Sigmoid colon (tissue), 4 donors: Measurements from ENCODE around the gene CD34.

Experiments
- EP300 ChIP-seq, 4 donors: sonication (generic); formaldehyde crosslinking; IDR thresholded peaks; one replicate each; pipeline ENCODE4 v1.6.1; 2017; ENCODE audit warnings: antibody characterized with exemption in 4 of 4
- POLR2A ChIP-seq, 2 donors: fragments of 450-650 bp; IDR thresholded peaks; one replicate each; pipeline ENCODE4 v1.6.1; 2016; ENCODE audit warnings: antibody characterized with exemption in 2 of 2, mild to moderate bottlenecking in 2 of 2, moderate library complexity in 2 of 2
- POLR2AphosphoS5 ChIP-seq, 4 donors: sonication (generic); formaldehyde crosslinking; IDR thresholded peaks; one replicate each; pipeline ENCODE4 v1.6.1; 2017; ENCODE audit warnings: antibody characterized with exemption in 4 of 4
- TF ChIP-seq, protein P1 (sequence below), 4 experiments: fragments of 450-650 bp in 3 of 4; fragments of 200-600 bp in 1 of 4; IDR thresholded peaks; one replicate each; pipeline ENCODE4 v1.5.1; 2016 to 2019; ENCODE audit warnings: antibody characterized with exemption in 4 of 4, mild to moderate bottlenecking in 3 of 4, moderate library complexity in 2 of 4

DNA sequence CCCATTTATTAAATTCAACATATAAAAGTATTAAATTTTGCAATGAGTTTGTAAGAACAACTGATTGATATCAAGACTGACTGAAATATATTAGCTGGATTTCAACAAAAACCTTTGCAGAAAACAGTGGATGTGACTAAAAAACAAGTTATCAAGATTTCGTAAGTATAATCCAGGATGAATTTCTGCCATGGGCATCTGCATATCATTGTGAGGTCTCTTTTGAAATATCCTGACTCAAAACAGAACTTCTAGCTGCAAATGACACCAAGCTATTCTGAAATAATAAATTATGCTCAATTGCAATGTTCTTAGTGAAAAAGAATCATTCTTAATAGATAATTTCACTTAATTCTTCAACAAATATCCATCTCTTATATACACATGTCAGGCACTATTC lies 52.6 kb downstream of the CD34 start:
- TF ChIP-seq POLR2A (IDR thresholded peaks at IDR 0.05): no peak
- TF ChIP-seq, protein P1, sequence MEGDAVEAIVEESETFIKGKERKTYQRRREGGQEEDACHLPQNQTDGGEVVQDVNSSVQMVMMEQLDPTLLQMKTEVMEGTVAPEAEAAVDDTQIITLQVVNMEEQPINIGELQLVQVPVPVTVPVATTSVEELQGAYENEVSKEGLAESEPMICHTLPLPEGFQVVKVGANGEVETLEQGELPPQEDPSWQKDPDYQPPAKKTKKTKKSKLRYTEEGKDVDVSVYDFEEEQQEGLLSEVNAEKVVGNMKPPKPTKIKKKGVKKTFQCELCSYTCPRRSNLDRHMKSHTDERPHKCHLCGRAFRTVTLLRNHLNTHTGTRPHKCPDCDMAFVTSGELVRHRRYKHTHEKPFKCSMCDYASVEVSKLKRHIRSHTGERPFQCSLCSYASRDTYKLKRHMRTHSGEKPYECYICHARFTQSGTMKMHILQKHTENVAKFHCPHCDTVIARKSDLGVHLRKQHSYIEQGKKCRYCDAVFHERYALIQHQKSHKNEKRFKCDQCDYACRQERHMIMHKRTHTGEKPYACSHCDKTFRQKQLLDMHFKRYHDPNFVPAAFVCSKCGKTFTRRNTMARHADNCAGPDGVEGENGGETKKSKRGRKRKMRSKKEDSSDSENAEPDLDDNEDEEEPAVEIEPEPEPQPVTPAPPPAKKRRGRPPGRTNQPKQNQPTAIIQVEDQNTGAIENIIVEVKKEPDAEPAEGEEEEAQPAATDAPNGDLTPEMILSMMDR (IDR thresholded peaks at IDR 0.05): no peak
- no peak for TF ChIP-seq EP300 (IDR thresholded peaks at IDR 0.05)
- TF ChIP-seq POLR2AphosphoS5 (IDR thresholded peaks at IDR 0.05): no peak
